ENCODE results near the gene NAV2.
"Not testable (repeated sequence)": the region's sequence is repeated elsewhere in the genome, so short reads cannot be mapped to it uniquely, and the experiment has no call there.

Gene NAV2

DNA sequence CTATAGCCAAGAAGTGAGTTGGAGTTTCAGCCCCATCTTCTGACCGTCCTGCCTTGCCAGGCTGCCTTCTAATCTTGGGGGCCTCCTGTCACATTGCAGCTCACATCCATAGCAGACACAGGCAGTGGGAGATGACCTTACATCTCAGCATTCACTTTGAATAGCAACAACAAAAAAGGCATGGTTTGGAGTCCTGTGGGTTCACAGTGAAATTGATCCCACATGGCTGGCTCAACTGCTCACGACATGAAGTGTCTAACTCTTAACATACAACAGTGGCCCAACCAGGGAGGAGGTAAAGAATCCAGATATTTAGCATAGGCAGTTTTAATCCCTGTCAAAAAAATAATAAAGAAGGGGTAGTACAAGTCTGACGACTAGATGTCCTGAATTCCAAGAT, 409.5 kb downstream of the NAV2 start:
- TF ChIP-seq, protein P1, sequence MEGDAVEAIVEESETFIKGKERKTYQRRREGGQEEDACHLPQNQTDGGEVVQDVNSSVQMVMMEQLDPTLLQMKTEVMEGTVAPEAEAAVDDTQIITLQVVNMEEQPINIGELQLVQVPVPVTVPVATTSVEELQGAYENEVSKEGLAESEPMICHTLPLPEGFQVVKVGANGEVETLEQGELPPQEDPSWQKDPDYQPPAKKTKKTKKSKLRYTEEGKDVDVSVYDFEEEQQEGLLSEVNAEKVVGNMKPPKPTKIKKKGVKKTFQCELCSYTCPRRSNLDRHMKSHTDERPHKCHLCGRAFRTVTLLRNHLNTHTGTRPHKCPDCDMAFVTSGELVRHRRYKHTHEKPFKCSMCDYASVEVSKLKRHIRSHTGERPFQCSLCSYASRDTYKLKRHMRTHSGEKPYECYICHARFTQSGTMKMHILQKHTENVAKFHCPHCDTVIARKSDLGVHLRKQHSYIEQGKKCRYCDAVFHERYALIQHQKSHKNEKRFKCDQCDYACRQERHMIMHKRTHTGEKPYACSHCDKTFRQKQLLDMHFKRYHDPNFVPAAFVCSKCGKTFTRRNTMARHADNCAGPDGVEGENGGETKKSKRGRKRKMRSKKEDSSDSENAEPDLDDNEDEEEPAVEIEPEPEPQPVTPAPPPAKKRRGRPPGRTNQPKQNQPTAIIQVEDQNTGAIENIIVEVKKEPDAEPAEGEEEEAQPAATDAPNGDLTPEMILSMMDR (conservative IDR thresholded peaks at IDR 0.05; ENCODE audit: low read depth): no peak
- POLR2A ChIA-PET (ENCODE audit: low non-redundant PET): no interaction called here
- H3K27ac ChIP-seq: no peak overlapping the region
- CTCF ChIA-PET: interaction anchor here (1.4 kb wide), 1 partner anchor 10 kb away, joined by 3 read pairs; no protein-coding TSS in a partner anchor
- DNase-seq (ENCODE audit: low spot score): no peak

DNA sequence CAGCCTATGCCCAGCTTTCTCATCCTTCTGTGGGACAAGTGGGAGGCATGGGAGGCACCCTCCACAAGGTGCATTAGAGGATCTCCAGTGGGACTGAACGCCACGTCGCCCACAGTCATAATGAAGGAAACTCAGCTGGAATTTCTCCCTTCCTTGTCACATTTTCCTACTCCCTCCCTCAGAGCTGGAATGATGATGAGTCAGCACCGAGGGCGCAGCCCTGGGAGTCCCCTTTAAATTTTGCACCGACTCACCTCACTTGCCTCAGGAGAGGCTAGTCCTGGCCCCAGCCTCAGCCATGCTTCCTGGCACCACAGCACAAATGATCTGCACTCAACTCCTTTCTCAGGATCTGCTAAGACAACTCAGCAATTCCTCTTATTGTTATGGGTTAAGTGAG, 413.3 kb downstream of the NAV2 start:
- CTCF ChIA-PET: interaction anchor here (0.6 to 1.1 kb wide), 3 partner anchors 11 to 571 kb away, joined by 3 to 5 read pairs (median 4); no protein-coding TSS in a partner anchor
- DNase-seq (ENCODE audit: low spot score): peak; percentile 44
- H3K27ac ChIP-seq: peak overlapping the region; percentile 47
- TF ChIP-seq, protein P1 (conservative IDR thresholded peaks at IDR 0.05; ENCODE audit: low read depth): no peak
- POLR2A ChIA-PET (ENCODE audit: low non-redundant PET): no interaction called here

DNA sequence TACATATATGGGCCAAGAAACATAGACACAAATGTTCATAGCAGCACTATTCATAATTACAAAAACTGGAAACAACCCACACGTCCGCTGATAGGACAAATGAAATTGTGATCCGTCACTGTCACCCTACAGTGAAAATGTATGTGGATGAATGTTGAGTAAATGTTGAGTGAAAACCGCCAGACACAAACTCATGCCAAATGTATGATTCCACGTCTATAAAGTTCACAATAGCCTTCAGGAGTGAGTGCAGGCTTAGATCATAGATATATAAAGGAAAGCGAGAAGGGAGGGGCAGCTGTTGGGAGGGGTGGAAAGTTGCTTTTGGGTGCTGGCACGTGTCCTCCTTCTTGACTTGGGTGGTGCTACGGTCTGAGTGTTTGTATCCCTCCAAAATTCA, 414.1 kb downstream of the NAV2 start:
- no peak overlapping the region for H3K27ac ChIP-seq
- POLR2A ChIA-PET (ENCODE audit: low non-redundant PET): no interaction called here
- no peak for DNase-seq (ENCODE audit: low spot score)
- TF ChIP-seq, protein P1 (conservative IDR thresholded peaks at IDR 0.05; ENCODE audit: low read depth): no peak
- CTCF ChIA-PET: interaction anchor here (1.3 kb wide), 1 partner anchor 145 kb away, joined by 5 read pairs; no protein-coding TSS in a partner anchor

DNA sequence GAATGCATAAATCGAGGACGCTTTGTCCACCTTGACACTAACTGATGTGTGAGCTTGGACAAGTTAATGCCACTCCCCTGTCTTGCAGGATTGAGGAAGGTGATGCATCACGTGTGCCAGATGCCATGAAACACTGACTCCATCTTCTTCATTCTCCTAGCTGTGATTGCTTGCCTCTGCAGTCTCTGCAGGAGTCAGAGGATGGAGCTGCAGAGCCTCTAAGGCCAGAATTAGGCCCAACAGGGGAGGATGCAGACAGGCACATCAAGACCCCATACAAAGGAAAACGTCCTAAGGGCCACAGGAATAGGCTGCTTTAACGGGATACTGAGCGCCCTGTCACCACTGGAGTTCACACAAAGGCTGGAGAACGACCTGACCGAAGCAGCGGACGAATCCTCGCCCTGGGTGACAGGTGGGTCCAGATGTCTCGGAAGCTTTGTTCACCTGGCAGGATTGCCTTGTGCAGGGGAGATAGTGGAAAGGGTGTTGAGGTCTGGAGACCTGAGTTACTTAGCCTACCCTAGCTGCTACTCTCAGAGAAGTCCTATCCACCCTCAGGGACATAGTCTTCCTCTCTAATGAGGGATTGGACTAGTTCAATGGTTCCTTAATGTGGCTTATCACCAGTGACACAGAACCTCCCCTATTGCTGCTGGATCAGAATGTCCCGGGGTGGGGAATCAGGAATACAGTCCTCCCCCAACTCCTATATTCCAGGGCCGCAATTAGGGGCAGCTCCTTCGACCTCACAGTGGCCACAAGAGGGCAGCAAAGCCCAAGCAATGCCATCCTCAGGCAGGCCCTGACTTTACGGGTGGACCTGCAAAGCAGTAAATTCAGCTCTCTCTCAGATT, 415.3 kb downstream of the NAV2 start:
- H3K27ac ChIP-seq: no peak overlapping the region
- DNase-seq (ENCODE audit: low spot score): peak; percentile 57
- ChIA-PET POLR2A (ENCODE audit: low non-redundant PET) (no interaction called here), CTCF (interaction anchor here (0.5 to 2.0 kb wide), 28 partner anchors 9 to 283 kb away, joined by 3 to 13 read pairs (median 4); partner anchors contain the start of gene HTATIP2)
- TF ChIP-seq, protein P1 (conservative IDR thresholded peaks at IDR 0.05; ENCODE audit: low read depth): peak; percentile 85

DNA sequence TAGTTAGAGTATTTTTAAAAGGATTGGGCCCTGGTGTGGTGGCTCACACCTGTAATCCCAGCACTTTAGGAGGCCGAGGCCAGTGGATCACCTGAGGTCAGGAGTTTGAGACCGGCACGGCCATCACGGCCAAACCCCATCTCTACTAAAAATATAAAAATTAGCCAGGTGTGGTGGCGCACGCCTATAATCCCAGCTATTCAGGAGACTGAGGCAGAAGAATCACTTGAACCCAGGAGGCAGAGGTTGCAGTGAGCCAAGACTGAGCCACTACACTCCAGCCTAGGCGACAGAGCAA, 415.8 kb downstream of the NAV2 start:
- H3K27ac ChIP-seq; DNase-seq (ENCODE audit: low spot score): not testable (repeated sequence)
- CTCF ChIA-PET: interaction anchor here (0.6 to 2.0 kb wide), 22 partner anchors 9 to 571 kb away, joined by 3 to 13 read pairs (median 4); partner anchors contain the start of gene HTATIP2
- TF ChIP-seq, protein P1 (conservative IDR thresholded peaks at IDR 0.05; ENCODE audit: low read depth): 0 out of 2 replicates have a peak, but pooled peaks have one; percentile 52
- POLR2A ChIA-PET (ENCODE audit: low non-redundant PET): interaction anchor here (0.8 kb wide), 1 partner anchor 17 kb away, joined by 3 read pairs; no protein-coding TSS in a partner anchor

DNA sequence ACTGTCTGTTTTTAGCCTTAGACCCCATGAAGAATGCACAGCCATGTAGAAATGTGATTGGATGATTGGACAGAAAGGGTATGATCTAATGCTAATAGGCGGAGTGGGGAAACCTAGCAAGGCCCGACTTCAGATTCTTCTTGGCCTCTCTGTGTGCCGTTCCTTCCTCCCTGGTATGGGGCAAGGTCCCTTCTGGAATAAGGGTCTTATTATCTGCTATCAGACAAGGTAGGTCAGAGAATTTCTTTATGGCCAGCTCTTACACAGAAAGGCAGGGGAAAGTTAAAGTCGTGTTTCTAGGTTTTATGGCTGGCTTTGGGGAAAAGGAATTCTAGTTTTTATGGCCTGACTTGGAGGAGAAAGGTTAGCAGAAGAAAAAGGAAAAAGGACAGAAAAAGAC, 417.0 kb downstream of the NAV2 start:
- no peak overlapping the region for H3K27ac ChIP-seq
- POLR2A ChIA-PET (ENCODE audit: low non-redundant PET): no interaction called here
- no peak for DNase-seq (ENCODE audit: low spot score)
- CTCF ChIA-PET: interaction anchor here (1.0 kb wide), 1 partner anchor 190 kb away, joined by 7 read pairs; no protein-coding TSS in a partner anchor
- TF ChIP-seq, protein P1 (conservative IDR thresholded peaks at IDR 0.05; ENCODE audit: low read depth): no peak
